H1 (cell line): ENCODE data around the gene AUH. TPM values are rescaled to one million over a fixed set of nuclear protein-coding genes. Genes with fewer than 3 reads are reported as not detected.

Experiments
- CTCF ChIA-PET: fragments of 300-600 bp; sonication (Branson Sonifier 250); formaldehyde crosslinking; loops from one replicate; lab custom pipeline; 2021; ENCODE audit not compliant: partially characterized antibody; lab: Charles Lee
- POLR2A ChIA-PET: fragments of 300-600 bp; sonication (Branson Sonifier 250); formaldehyde crosslinking; loops from one replicate; lab custom pipeline; 2021; ENCODE audit warnings: inconsistent platforms; ENCODE audit not compliant: partially characterized antibody; lab: Charles Lee
- DNase-seq, 2 experiments: peaks; one replicate each; pipeline versions ENCODE4 v3.0.0 to v3.0.0-alpha.2; 2010 to 2022; ENCODE audit warnings: low spot score in 2 of 2, low read depth in 1 of 2, mixed read lengths in 1 of 2
- FAIRE-seq: peaks from 2 replicates; lab custom pipeline; 2011; peaks lifted over from hg19 to GRCh38; lab: Jason Lieb, UNC
- H2AFZ ChIP-seq: 2 replicates; pipeline ENCODE4 v1.8.1; 2012; ENCODE audit warnings: low read length, inconsistent platforms
- H2AK5ac ChIP-seq: 2 replicates; pipeline ENCODE4 v1.6.1; 2013; ENCODE audit warnings: low read depth, low read length
- H2BK120ac ChIP-seq: replicated peaks from 2 replicates; pipeline ENCODE3; 2013; ENCODE audit warnings: low read depth, low read length, inconsistent platforms
- H2BK12ac ChIP-seq: 2 replicates; pipeline ENCODE4 v1.6.1; 2013; ENCODE audit warnings: low read depth, low read length
- H2BK15ac ChIP-seq: 2 replicates; pipeline ENCODE4 v1.6.1; 2013; ENCODE audit warnings: low read length
- H2BK20ac ChIP-seq: 2 replicates; pipeline ENCODE4 v1.6.1; 2013; ENCODE audit warnings: low read length
- H2BK5ac ChIP-seq: 2 replicates; pipeline ENCODE4 v1.6.1; 2013; ENCODE audit warnings: low read depth, low read length
- H3K14ac ChIP-seq: 2 replicates; pipeline ENCODE4 v1.6.1; 2013; ENCODE audit warnings: inconsistent platforms; ENCODE audit not compliant: insufficient read length
- H3K18ac ChIP-seq: 2 replicates; pipeline ENCODE4 v1.6.1; 2013; ENCODE audit warnings: low read length; ENCODE audit errors: extremely low read depth
- H3K23ac ChIP-seq: 2 replicates; pipeline ENCODE4 v1.6.1; 2013; ENCODE audit warnings: inconsistent platforms; ENCODE audit not compliant: insufficient read length
- H3K23me2 ChIP-seq: 2 replicates; pipeline ENCODE4 v1.6.1; 2013; ENCODE audit warnings: low read depth, low read length
- H3K27ac ChIP-seq: 2 replicates; pipeline ENCODE4 v1.6.1; 2011; ENCODE audit warnings: low read depth, low read length, inconsistent platforms
- H3K27me3 ChIP-seq, 4 experiments: replicated peaks in 1 of 4; 1 replicate in 1 of 4; 2 replicates in 3 of 4; pipeline versions ENCODE4 v1.6.1 to v1.8.1; 2011 to 2013; ENCODE audit warnings: low read length in 3 of 4, mild to moderate bottlenecking in 3 of 4, inconsistent platforms in 2 of 4, mixed read lengths in 2 of 4, moderate library complexity in 1 of 4; ENCODE audit not compliant: control insufficient read depth in 3 of 4, insufficient read depth in 3 of 4; ENCODE audit errors: extremely low read depth in 1 of 4
- H3K36me3 ChIP-seq, 4 experiments: 2 replicates each; pipeline versions ENCODE4 v1.6.1 to v1.8.1; 2011 to 2013; ENCODE audit warnings: mild to moderate bottlenecking in 4 of 4, low read length in 3 of 4, moderate library complexity in 2 of 4, control low read depth in 1 of 4, inconsistent platforms in 1 of 4; ENCODE audit not compliant: insufficient read depth in 4 of 4, control insufficient read depth in 2 of 4
- H3K4ac ChIP-seq: replicated peaks from 2 replicates; pipeline ENCODE3; 2013; ENCODE audit warnings: low read length, low read depth, mixed read lengths, inconsistent platforms; ENCODE audit not compliant: insufficient read length
- H3K4me1 ChIP-seq, 4 experiments: replicated peaks in 1 of 4; 1 replicate in 1 of 4; 2 replicates in 3 of 4; pipeline versions ENCODE4 v1.6.1 to v1.8.1; 2011 to 2013; ENCODE audit warnings: low read length in 3 of 4, inconsistent platforms in 2 of 4, mixed read lengths in 1 of 4; ENCODE audit not compliant: insufficient read depth in 4 of 4, control insufficient read depth in 3 of 4
- H3K4me2 ChIP-seq, 2 experiments: 2 replicates each; pipeline versions ENCODE4 v1.6.1 to v1.8.1; 2011 to 2013; ENCODE audit warnings: low read depth in 2 of 2, low read length in 2 of 2, control low read depth in 1 of 2, inconsistent platforms in 1 of 2, mild to moderate bottlenecking in 1 of 2; ENCODE audit not compliant: insufficient read depth in 1 of 2
- H3K4me3 ChIP-seq, 4 experiments: fragments of 200-600, 300-600 bp in 1 of 4; sonication (generic), shearing (Covaris generic), sonication (Bioruptor Twin) in 1 of 4; 2 replicates each; pipeline versions ENCODE4 v1.5.1 to v1.8.1; 2011 to 2016; ENCODE audit warnings: low read length in 4 of 4, low read depth in 3 of 4, control low read depth in 2 of 4, inconsistent platforms in 2 of 4, mild to moderate bottlenecking in 2 of 4, mixed read lengths in 1 of 4, moderate library complexity in 1 of 4; ENCODE audit not compliant: insufficient read depth in 2 of 4; ENCODE audit errors: extremely low read depth in 1 of 4
- H3K56ac ChIP-seq: replicated peaks from 2 replicates; pipeline ENCODE3; 2013; ENCODE audit warnings: low read depth, mild to moderate bottlenecking, mixed read lengths, low read length, inconsistent platforms; ENCODE audit not compliant: insufficient read length
- H3K79me1 ChIP-seq: 2 replicates; pipeline ENCODE4 v1.6.1; 2013; ENCODE audit warnings: low read depth, low read length, control low read depth
- H3K79me2 ChIP-seq, 2 experiments: 2 replicates each; pipeline versions ENCODE4 v1.6.1 to v1.8.1; 2012 to 2013; ENCODE audit warnings: low read length in 2 of 2, mild to moderate bottlenecking in 2 of 2, inconsistent platforms in 1 of 2; ENCODE audit not compliant: insufficient read depth in 2 of 2, control insufficient read depth in 1 of 2
- H3K9ac ChIP-seq, 4 experiments: replicated peaks in 1 of 4; 1 replicate in 1 of 4; 2 replicates in 3 of 4; pipeline versions ENCODE4 v1.6.1 to v1.8.1; 2011 to 2013; ENCODE audit warnings: low read depth in 3 of 4, low read length in 3 of 4, control low read depth in 2 of 4, mild to moderate bottlenecking in 2 of 4, moderate library complexity in 2 of 4, inconsistent platforms in 1 of 4; ENCODE audit errors: extremely low read depth in 1 of 4
- H3K9me3 ChIP-seq, 2 experiments: 2 replicates each; pipeline versions ENCODE4 v1.6.1 to v1.8.1; 2012 to 2013; ENCODE audit warnings: mild to moderate bottlenecking in 2 of 2, moderate library complexity in 2 of 2, control low read depth in 1 of 2, inconsistent platforms in 1 of 2, low read depth in 1 of 2, low read length in 1 of 2, mixed read lengths in 1 of 2; ENCODE audit not compliant: insufficient read depth in 2 of 2
- H4K20me1 ChIP-seq, 2 experiments: replicated peaks in 1 of 2; 2 replicates each; pipeline versions ENCODE3 to v1.8.1; 2011 to 2013; ENCODE audit warnings: inconsistent platforms in 2 of 2, low read length in 2 of 2, mild to moderate bottlenecking in 1 of 2; ENCODE audit not compliant: insufficient read depth in 2 of 2, control insufficient read depth in 1 of 2
- H4K5ac ChIP-seq: 2 replicates; pipeline ENCODE4 v1.6.1; 2013; ENCODE audit warnings: low read length, low read depth, mixed read lengths, inconsistent platforms; ENCODE audit not compliant: insufficient read length
- H4K8ac ChIP-seq: 2 replicates; pipeline ENCODE4 v1.8.0; 2013; ENCODE audit warnings: mild to moderate bottlenecking, moderate library complexity, low read length, inconsistent platforms; ENCODE audit not compliant: insufficient read depth; ENCODE audit errors: extremely low read depth
- H4K91ac ChIP-seq: replicated peaks from 2 replicates; pipeline ENCODE3; 2013; ENCODE audit warnings: low read length, mixed read lengths, inconsistent platforms; ENCODE audit not compliant: insufficient read length
- HDAC2 ChIP-seq, 2 experiments: fragments of 300-600 bp in 1 of 2; sonication (generic) in 1 of 2; IDR thresholded peaks; 2 replicates each; pipeline ENCODE4 v1.6.1; 2011 to 2012; ENCODE audit warnings: low read depth in 2 of 2, low read length in 2 of 2, mild to moderate bottlenecking in 2 of 2, moderate library complexity in 2 of 2, borderline replicate concordance in 1 of 2, inconsistent platforms in 1 of 2
- NANOG ChIP-seq: IDR thresholded peaks from 2 replicates; pipeline ENCODE4 v1.6.1; 2011; ENCODE audit warnings: low read length, low read depth, mild to moderate bottlenecking, inconsistent platforms; ENCODE audit not compliant: insufficient read depth, poor library complexity, severe bottlenecking
- RAD21 ChIP-seq, 2 experiments: IDR thresholded peaks in 1 of 2; conservative IDR thresholded peaks in 1 of 2; 2 replicates each; pipeline ENCODE4 v1.6.1; 2011; ENCODE audit warnings: low read depth in 2 of 2, low read length in 2 of 2, improper control_type of control experiment in 1 of 2, inconsistent platforms in 1 of 2, mild to moderate bottlenecking in 1 of 2, moderate library complexity in 1 of 2
- RFX5 ChIP-seq: IDR thresholded peaks from 2 replicates; pipeline ENCODE4 v1.6.1; 2011; ENCODE audit warnings: low read depth, low read length, improper control_type of control experiment, borderline replicate concordance
- YY1 ChIP-seq: IDR thresholded peaks from 2 replicates; pipeline ENCODE4 v1.6.1; 2011; ENCODE audit warnings: low read depth, mild to moderate bottlenecking, low read length
- WGBS, 2 experiments: shearing (Covaris generic) in 1 of 2; methylation state at CpG; one replicate each; pipeline versions ENCODE4 v1.1.6 to v1.1.7; 2013 to 2015; ENCODE audit warnings: low lambda C conversion rate in 2 of 2, mixed read lengths in 2 of 2, inconsistent platforms in 1 of 2, low coverage in 1 of 2, missing lambda C conversion rate in 1 of 2; ENCODE audit not compliant: insufficient replicate concordance in 2 of 2, insufficient coverage in 1 of 2, insufficient read length in 1 of 2; ENCODE audit errors: extremely low coverage in 1 of 2, missing lambda C conversion rate in 1 of 2; 5-methylcytosine and 5-hydroxymethylcytosine counted together
- polyA plus RNA-seq, 7 experiments: library from polyadenylated mRNA; depleted of rRNA in 3 of 7; stranded (reverse) in 5 of 7; unstranded in 2 of 7; fragments of >200 nt in 5 of 7; fragments of 200-250 nt in 2 of 7; gene quantifications; 1 replicate in 5 of 7; 2 replicates in 1 of 7; 4 replicates in 1 of 7; pipeline versions ENCODE4 v1.2.1 to v1.2.3, GENCODE V29; 2011 to 2013; ENCODE audit warnings: missing spikeins in 2 of 7, mixed read lengths in 2 of 7
- total RNA-seq: library from RNA; stranded (reverse); fragmentation: NEBNext Ultra II Directional; extraction: Animal tissue kit (Norgen Biotek cat#: 25700); gene quantifications from 2 replicates; pipeline ENCODE4 v1.2.1, GENCODE V29; 2021
- TF ChIP-seq, protein P1 (sequence below): IDR thresholded peaks from 2 replicates; pipeline ENCODE4 v1.6.1; 2012; ENCODE audit warnings: inconsistent platforms

AUH gene
- total and polyA plus RNA-seq, 2 of the 8 experiments (the other 6 are each of a cell fraction or from before 2014, with no cell fraction given), result 5.8 to 21.9 TPM

- Histone ChIP-seq H4K20me1 (no peaks in the 10 kb centered on the region), H3K36me3 (peaks cover 0 to 2% (median 0%) of the 10 kb centered on the region in 4 experiments; a peak in 2 of 8 replicates), H3K23ac (no peak overlapping the region), H4K8ac (no peak overlapping the region), H3K79me2 (no peaks in the 10 kb centered on the region; a peak in 1 of 4 replicates), H2AK5ac (no peak overlapping the region), H3K4me1 (0 out of 7 replicates have a peak, but pooled peaks cover 0 to 2% (median 0%) of the 10 kb centered on the region in 4 experiments), H3K9ac (no peak overlapping the region), H3K9me3 (no peaks in the 10 kb centered on the region), H4K5ac (no peak overlapping the region), H3K14ac (no peak overlapping the region)
- TF ChIP-seq YY1 (no peak), RAD21 (IDR thresholded peaks at IDR 0.05 in 1 of 2, conservative IDR thresholded peaks at IDR 0.05 in 1 of 2; ENCODE audit: low read depth in 2 of 2, low read length in 2 of 2) (peak in 1 of 2 experiments; percentile 28; a peak in 2 of 4 replicates), NANOG (no peak), RFX5 (no peak), HDAC2 (IDR thresholded peaks at IDR 0.05; ENCODE audit: borderline replicate concordance in 1 of 2, low read depth in 2 of 2, low read length in 2 of 2) (no peak)
- TF ChIP-seq, protein P1, sequence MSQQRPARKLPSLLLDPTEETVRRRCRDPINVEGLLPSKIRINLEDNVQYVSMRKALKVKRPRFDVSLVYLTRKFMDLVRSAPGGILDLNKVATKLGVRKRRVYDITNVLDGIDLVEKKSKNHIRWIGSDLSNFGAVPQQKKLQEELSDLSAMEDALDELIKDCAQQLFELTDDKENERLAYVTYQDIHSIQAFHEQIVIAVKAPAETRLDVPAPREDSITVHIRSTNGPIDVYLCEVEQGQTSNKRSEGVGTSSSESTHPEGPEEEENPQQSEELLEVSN, result 0 out of 2 replicates have a peak, but pooled peaks have one; percentile 39
- TF ChIP-seq, all 59 proteins: peak for 2
- no peak overlapping the region for H2BK12ac ChIP-seq
- no peak overlapping the region for H2BK15ac ChIP-seq
- no peak overlapping the region for H3K4me2 ChIP-seq
- H2BK20ac ChIP-seq, result no peak overlapping the region
- CTCF ChIA-PET, result interaction anchor here (0.6 to 1.2 kb wide), 4 partner anchors 38 to 399 kb away, joined by 3 to 4 read pairs (median 3); no protein-coding TSS in a partner anchor
- no peaks in the 10 kb centered on the region for H3K79me1 ChIP-seq
- POLR2A ChIA-PET, result interaction anchor here (0.7 to 1.2 kb wide), 3 partner anchors 109 to 424 kb away, joined by 3 read pairs; partner anchors contain the start of gene NFIL3
- H4K91ac ChIP-seq, result no peak overlapping the region
- no peak overlapping the region for H3K27ac ChIP-seq
- H3K27me3 ChIP-seq, result no peaks in the 10 kb centered on the region
- H3K18ac ChIP-seq, result no peak overlapping the region
- H2BK5ac ChIP-seq, result no peak overlapping the region
- no peaks in the 10 kb centered on the region for H3K23me2 ChIP-seq
- H3K4me3 ChIP-seq, result no peak overlapping the region
- no peak for DNase-seq
- H3K4ac ChIP-seq, result no peak overlapping the region
- no peak overlapping the region for H2BK120ac ChIP-seq
- no peak overlapping the region for H3K56ac ChIP-seq
- WGBS, 2 experiments, result 81% methylated on average over 5 of the region's 5 CpGs; no CpG with 5 or more reads in 1 of the 2 experiments
- no peak overlapping the region for H2AFZ ChIP-seq
- FAIRE-seq, result no peak
Measured at GRCh38 chr9:91315191-91315590, 46.5 kb downstream of the AUH start.
